ENCODE data around the gene EDEM2.
"Not testable (repeated sequence)": the region's sequence is repeated elsewhere in the genome, so short reads cannot be mapped to it uniquely, and the experiment has no call there.

The EDEM2 gene

DNA sequence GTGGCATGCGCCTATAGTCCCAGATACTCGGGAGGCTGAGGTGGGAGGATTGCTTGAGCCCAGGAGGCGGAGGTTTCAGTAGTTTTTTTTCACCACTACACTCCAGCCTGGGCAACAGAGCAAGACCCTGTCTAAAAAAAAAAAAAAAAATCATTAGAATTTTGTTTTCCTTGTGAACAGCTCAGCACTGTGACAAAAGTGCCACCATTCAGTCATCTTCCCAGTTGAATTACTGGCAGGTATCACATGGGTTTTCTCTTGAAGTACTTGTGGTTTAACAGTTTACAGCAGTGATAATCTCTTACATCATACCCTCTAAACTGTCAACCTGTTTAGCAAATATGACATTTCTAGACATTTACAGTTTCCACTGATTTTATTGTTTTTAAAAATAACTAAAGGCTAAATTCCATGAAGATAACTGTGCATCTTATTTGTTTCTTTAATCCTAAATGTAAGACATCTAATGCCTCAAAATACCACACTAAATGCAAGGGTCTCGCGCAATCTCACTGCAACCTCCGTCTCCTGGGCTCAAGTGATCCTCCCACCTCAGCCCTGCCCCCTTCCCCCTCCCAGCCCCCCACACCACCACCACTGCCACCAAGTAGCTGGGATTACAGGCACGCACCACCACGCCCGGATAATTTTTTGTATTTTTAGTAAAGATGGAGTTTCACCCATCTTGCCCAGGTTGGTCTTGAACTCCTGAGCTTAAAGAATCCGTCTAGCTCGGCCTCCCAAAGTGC, 61.5 kb downstream of the EDEM2 start:
- no peak for DNase-seq

DNA sequence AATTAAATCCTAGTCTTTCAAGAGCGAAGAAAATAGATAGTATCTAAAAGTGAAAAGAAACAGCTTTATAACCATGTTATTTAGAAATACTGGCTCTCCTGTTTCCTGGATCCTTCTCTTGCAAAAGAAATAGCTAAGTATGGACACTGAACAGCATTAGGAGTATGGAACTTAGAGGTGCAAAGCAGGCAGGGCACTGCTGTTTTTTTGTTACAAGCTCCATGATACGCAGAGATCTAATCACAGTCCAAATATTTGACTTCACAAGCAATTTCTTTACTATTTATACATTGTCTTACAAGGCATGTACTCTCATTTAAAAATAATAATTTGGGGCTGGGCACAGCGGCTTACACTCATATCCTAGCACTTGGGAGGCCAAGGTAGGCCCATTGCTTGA, 62.1 kb downstream of the EDEM2 start:
- no peak for DNase-seq

DNA sequence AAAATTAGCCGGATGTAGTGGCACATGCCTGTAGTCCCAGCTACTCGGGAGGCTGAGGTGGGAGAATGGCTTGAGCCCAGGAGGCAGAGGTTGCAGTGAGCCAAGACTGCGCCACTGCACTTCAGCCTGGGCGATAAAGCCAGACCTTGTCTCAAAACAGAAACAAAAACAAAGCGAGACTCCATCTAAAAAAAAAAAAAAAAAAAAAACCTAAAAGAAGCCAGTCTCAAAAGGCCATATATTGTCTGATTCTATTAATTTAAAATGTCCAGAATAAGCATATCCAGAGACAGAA, 66.8 kb downstream of the EDEM2 start:
- not testable (repeated sequence) for DNase-seq

DNA sequence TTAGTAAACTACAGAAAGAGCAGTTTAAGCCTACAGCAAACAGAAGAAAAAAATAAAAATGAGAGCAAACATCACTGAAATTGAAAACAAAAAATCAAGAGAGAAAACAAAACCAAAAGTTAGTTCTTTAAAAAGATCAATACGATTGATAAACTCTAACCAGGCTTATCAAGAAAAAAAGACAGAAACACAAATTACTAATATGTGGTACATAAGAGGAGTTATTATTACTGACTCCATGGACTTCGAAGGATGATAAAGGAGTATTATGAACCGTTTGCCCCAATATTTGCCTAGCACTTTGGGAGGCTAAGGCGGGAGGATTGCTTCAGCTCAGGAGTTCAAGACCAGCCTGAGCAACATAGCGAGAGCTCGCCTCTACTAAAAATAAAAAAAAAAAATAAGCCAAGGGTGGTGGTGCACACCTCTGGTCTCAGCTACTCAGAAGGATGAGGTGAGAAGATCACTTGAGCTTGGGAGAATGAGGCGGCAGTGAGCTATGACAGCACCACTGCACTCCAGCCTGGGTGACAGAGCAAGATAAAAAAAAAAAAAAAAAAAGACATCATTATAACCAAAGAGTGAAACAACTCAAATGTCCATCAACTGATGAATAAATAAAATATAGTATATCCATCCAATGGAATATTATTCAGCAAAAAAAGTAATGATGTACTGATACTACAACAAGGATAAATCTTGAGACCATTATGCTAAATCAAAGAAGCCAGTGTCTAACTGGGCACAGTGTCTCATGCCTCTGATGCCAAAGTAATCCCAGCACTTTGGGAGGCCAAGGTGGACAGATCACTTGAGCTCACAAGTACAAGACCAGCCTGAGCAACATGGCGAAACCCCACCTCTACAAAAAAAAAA, 67.4 kb downstream of the EDEM2 start:
- no peak for DNase-seq

DNA sequence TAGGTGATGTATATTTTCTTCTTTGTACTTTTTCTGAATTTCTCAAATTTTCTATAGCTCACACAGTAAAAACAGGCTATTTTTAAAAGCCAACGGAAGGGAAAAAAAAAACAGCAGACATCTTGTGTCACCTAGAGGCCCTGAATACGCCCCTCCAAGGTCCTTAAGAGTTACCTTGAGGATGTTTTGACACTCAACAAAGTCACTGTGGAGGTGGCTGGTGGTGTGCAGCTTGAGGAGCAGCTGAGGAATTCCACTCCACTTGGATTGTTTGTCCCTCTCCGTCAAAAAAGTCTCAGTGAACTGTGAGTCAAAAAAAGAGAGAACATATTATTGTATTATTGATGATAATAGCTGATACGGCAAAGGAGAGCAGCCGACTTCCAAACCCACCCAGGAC, 69.3 kb downstream of the EDEM2 start:
- DNase-seq: no peak

DNA sequence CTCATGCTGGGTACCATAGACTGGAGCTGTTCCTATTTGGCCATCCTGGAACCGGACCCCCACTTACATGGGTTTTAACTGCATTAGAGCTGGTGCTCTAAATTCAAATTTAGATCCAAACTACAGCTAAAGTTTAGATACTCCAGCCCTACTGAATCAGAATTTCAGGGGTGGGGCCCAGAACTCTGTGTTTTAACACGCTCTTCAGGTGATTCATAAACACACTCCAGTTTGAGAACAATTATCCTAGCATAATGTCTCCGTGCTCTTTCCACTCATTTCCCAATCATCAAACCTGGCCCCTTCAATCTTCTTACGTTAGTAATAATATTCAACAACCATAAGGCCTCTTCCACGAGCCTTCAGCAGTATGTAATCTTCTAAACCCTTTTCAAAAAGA, 69.8 kb downstream of the EDEM2 start:
- no peak for DNase-seq

DNA sequence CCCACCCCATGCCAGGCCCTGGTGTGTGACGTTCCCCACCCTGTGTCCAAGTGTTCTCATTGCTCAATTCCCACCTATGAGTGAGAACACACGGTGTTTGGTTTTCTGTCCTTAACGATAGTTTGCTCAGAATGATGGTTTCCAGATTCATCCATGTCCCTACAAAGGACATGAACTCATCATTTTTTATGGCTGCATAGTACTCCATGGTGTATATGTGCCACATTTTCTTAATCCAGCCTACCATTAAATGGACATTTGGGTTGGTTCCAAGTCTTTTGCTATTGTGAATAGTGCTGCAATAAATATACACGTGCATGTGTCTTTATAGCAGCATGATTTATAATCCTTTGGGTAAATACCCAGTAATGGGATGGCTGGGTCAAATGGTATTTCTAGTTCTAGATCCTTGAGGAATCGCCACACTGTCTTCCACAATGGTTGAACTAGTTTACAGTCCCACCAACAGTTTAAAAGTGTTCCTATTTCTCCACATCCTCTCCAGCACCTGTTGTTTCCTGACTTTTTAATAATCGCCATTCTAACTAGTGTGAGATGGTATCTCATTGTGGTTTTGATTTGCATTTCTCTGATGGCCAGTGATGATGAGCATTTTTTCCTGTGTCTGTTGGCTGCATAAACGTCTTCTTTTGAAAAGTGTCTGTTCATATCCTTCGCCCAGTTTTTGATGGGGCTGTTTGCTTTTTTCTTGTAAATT, 75.5 kb downstream of the EDEM2 start:
- not testable (repeated sequence) for DNase-seq

DNA sequence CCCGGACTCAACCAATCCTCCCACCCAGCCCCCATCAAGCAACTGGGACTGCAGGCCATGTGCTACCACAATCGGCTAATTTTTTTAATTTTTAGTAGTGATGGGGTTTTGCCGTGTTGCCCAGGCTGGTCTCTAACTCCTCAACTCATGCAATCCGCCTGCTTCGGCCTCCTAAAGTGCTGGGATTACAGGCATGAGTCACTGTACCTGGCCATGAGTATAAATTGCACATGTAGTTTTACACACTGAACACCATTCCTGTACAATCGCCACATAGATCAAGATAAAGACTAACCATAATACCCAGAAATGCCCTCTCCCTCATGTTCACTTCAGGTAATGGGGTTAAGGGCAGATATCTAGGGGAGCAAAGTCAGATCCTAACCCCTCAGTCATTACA, 80.9 kb downstream of the EDEM2 start:
- DNase-seq: no peak

Data from right forelimb (tissue), 1 donor.